Activated CD4-positive, alpha-beta T cell treated with anti-CD3 and anti-CD28 coated beads for 1 hour (primary cell): ENCODE measurements around the gene FXYD2.

ENCODE experiments used
- DNase-seq: peaks from one replicate; pipeline ENCODE4 v3.0.0-alpha.2; 2020

Gene FXYD2

DNA sequence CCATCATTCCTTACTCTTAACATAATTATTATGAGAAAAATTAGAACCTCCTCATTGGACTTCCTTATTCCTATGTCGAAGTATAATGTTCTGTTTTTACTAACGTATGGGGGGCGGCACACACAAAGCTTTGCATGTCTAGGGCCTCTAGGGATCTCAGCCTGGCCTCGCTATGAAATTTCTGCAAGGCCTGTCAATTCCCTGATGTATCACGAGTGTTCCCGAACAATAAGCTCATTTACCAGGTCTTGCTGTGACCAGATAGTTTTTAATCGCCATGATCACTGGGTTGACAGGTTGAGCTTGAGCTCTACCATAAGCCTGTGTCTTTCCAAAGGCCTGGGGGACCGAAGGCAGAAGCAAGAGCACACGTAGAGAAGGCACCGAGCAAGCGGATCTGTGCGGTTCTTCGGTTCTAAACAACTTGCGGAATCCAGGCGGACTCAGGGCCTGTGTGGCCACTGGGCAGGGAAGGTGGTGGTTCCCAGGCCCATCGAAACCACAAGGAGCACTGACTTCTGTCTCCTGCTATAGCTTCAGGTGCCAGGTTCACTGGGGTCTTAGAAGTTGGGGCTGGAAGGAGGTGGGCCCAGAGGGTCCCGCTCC, 10.4 kb upstream of the FXYD2 start:
- DNase-seq = no peak

DNA sequence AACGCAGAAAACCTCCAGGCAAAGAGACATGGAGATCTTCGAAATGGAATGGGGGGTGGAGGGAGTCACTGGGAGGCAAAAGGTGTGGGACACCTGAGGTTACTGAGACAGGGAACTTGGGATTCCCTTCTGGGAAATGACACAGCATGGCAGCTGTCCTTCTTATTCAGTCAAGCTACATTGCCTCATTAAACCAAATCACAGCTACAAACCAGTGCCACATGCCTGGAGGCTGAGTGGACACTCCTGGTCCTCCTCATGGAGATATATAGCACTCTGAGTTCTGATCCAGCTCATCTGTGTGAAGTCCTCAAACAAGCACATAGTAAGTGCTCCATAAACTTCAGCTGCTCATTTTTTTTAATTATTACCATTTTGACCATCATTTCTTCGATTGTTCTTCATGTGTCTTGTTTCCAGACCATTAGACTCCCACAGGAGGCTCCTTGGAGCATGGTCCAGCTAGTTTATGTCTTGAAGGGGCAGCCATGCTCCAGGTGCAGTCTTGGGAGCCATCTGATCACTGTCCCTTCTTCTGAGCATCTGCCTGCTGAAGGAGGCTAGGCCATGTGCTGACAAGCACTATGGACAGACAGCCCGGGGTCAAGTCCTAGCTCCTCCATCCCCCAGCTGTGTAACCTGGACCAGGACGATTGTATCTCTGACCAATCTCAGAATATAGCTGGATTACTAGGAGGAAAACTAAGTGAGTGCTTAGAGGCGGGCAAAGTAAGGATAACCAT, 9.7 kb upstream of the FXYD2 start:
- no peak for DNase-seq

DNA sequence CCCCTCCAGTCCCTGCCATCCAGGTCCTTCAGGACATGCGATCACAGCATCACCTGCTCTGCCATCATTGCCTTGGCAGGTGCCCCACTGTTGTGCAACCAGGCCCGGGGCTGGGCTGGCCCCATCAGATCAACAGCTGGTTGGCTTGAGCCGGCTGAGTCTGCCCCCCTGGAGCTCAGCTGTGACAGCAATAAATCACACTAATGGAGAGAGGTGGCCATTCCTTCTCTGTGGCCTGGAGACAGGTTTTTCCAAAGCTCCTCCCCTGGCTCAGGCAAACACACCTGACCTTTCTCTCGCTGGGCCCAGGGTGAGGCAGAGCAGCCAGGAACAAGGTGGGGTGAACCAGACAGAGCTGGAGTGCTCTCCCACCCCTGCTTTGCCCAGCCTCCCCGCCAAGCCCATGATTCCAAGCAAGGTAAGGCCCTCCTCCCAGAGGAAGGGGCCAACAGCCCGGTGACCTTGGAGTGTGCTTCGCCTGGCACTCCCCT, 8.9 kb upstream of the FXYD2 start:
- no peak for DNase-seq

DNA sequence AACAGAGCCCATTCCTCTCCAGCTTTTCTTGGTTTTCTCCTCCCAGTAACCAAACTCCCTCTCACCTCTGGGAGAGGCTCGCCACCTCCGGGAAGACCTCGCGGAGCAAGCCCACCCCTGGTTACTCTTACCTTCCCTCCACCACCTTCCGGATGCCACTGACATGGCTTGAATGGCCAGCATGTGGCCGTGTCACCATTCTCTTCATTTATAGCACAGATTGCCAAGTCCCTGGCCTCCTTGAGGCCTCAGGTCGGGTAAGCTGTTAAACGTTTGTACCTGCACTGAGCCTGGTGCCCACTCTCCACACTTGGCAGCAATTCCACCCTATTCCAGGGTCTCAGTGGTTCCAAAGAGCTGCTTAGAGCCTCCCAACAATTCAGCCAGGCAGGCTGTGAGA, 8.0 kb upstream of the FXYD2 start:
- DNase-seq = no peak

DNA sequence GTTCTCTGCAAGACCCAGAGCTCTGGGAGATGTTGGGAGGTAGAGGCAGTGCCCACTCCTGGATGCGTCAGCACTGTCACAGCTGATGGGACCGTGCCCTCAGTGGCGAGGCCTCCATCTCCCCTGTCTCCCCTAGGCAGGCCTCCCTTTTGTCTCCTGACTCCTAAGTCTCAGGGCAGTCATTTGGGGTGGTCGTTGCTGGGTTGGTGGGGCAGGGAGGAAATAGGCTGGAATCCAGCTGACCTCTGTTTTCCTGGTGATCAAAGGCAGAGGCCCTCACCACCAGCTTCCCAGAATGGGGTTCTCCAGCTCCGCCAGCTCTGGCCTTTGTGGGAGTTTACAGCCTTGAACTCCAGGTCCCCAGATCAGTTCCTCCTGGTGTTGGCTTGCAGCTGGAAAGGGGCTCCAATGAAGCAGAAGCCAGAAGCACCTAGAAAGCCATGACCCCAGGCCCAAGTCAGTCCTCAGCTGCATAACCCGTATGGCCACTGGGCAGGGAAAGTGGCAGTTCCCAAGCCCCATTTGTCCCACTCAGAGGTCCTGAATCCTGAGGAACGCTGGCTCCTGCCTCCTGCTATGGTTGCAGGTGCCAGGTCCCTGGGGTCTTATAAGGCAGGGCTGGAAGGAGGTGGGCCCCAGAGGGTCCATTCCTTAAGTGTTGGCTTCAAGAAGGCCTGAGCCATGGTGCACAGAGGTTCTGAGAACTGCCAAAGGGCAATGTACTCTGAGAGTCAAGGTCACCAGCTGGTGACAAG, 7.3 kb upstream of the FXYD2 start:
- DNase-seq = no peak

DNA sequence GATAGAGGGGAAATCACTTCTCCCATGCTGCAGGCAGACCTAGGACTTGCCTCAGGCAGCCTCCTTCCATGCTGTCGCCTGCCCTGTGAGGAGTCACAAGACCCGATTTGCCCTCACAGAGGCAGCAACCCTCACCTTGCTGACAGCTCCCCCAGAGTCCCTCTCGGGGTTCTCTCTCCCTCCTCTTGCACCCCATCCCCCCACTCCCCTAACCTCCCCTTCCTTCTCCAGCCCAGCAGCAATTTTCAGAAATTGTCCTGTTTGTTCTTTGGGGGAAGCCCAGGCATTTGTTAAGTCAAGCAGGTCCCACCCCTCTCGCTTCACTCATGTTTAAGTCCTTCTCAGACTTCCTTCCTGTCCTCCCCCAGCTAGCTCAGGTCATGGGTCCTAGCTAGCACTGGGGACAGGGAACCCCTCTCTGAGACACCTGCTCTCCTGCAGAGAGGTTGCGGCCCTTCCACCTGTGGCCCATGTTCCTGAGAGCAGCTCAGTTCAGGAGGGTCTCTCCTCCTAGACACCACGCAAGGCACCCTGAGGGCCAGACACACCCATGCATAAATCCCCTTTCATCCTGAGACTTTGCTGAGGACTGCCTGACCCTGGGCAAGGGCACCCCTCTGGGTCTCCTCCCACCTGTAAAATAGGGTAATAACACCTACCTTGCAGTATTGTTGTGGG, 6.3 kb upstream of the FXYD2 start:
- DNase-seq = peak; percentile 6

GRCh38 chr11:117830072-117830471, 5.5 kb upstream of the FXYD2 start:
- DNase-seq = peak; percentile 7

DNA sequence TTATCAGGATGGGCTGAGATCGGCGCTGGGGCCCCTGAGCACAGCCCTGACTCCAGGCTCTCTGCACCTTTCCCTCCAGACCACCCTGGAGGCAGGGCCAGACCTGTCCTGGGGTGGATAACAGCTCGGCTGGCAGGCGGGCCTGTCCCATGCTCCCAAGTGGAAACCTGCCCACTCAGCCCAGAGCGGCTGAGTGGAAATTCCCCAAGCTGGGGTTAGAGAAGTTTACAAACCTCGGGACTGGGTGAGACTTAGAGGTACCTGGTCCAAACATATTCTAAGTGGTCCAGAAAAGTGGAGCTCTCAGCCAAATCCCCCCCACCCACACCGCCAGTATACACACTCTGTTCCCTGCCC, 4.8 kb upstream of the FXYD2 start:
- peak; percentile 7 for DNase-seq

GRCh38 chr11:117828611-117829368, 4.2 kb upstream of the FXYD2 start:
- DNase-seq = peak; percentile 84

GRCh38 chr11:117827521-117828511, 3.3 kb upstream of the FXYD2 start:
- peak; percentile 13 for DNase-seq

- no peak for DNase-seq
Observed at GRCh38 chr11:117826832-117827231, 2.3 kb upstream of the FXYD2 start.

GRCh38 chr11:117826190-117826570, 1.6 kb upstream of the FXYD2 start:
- no peak for DNase-seq

DNA sequence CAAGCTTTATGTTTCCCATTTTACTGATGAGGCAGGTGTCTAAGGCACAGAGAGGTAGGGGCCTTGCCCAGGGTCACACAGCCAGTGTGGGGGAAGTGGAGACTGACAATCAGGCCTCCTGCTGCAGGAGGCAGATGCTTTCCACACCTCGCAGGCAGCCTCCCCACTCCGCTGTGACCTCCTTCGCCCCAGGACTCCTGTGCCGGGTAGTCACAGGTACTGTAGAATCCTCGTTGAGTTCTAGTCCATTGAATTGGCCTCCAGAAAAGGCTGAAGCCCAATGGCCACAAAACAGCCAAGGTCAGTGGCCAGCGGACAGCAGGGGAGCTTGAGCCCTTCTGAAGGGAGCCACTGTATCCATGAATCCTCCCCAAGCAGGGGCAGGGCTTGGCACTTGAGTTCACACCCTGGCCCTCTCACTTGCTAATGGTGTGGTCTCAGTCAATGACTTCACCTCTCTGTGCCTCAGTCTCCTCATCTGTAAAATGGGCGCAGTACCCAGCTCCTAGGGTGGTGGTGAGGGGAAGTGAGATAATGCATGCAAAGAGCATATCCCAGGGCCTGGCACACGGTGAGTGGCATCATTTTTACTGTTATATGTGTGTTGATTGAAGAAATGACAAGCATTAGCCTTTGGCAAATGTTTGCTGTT, 1.1 kb upstream of the FXYD2 start:
- DNase-seq = no peak

DNA sequence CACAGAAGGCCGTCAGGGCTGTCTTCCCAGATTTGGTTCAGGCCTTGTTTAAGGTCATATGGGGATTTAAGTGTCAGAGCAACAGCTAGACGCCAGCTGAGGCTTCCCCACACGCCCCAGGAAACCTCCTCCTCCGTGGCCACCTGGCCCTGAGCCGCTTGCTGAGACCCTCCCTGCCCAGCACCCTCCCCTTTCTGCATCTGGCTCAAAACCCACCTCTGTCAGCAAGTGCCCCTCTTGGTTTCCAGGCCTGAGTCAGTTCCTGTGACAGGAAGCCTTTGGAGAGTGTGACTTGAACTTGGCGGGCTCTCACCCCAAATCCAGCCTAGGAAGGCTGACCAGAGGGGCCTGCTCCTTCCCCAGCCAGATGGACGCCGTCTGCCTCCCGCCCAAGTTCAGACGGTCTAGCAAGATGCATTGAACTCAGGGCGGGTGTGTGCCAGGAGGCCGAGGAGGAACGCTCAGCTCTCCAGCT, 561 bp downstream of the FXYD2 start:
- no peak for DNase-seq

GRCh38 chr11:117823294-117823945, 1.1 kb downstream of the FXYD2 start:
- DNase-seq = no peak

GRCh38 chr11:117822074-117823033, 2.2 kb downstream of the FXYD2 start:
- no peak for DNase-seq

DNA sequence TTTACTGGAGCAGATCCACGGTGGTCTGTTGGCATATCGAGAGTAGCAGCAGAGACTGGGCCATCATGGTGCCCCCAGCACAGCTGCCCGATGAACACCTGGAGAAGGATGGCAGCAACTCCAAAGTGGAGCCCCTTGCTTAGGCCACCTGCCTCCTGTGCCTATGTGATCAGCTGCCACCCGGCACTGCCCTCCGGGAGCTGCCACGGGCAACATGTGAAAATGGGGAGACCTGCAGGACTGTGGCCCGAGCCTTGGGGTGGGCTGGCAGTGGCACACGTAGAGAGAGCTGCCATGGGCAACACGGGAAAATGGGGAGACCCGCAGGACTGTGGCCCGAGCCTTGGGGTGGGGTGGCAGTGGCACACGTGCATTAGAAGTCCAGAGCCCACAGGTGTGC, 3.1 kb downstream of the FXYD2 start:
- no peak for DNase-seq

GRCh38 chr11:117820516-117820915, 4.0 kb downstream of the FXYD2 start:
- DNase-seq = no peak

GRCh38 chr11:117820071-117820470, 4.5 kb downstream of the FXYD2 start:
- DNase-seq = no peak
